HG02870 (cell line): ENCODE data around the gene PDE7B.

Source experiments
- ATAC-seq: cut with Tn5 transposase; IDR thresholded peaks from one replicate; pipeline ENCODE4 v1.9.1; 2021; ENCODE audit warnings: mild to moderate bottlenecking, moderate library complexity; ENCODE audit not compliant: unreplicated experiment

Gene PDE7B

DNA sequence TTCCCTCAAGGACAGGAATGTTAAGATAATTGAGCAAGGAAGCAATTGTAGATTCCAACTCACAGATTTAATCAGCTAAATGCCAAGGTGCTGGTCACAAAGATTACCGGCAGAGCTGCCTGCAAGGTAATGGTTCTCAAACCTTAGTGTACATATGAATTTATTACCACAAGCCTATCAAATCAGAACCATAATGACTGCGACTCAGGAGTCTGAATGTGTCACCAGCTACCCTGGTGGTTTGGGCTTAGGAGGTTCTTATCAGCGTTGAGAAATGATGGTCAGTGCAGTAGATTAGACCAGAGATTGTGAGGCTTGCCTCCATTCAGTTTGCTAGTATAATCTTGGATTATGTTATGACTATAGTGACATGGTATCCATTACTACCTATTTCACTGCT is 319.7 kb downstream of the PDE7B start:
- ATAC-seq, result no peak

DNA sequence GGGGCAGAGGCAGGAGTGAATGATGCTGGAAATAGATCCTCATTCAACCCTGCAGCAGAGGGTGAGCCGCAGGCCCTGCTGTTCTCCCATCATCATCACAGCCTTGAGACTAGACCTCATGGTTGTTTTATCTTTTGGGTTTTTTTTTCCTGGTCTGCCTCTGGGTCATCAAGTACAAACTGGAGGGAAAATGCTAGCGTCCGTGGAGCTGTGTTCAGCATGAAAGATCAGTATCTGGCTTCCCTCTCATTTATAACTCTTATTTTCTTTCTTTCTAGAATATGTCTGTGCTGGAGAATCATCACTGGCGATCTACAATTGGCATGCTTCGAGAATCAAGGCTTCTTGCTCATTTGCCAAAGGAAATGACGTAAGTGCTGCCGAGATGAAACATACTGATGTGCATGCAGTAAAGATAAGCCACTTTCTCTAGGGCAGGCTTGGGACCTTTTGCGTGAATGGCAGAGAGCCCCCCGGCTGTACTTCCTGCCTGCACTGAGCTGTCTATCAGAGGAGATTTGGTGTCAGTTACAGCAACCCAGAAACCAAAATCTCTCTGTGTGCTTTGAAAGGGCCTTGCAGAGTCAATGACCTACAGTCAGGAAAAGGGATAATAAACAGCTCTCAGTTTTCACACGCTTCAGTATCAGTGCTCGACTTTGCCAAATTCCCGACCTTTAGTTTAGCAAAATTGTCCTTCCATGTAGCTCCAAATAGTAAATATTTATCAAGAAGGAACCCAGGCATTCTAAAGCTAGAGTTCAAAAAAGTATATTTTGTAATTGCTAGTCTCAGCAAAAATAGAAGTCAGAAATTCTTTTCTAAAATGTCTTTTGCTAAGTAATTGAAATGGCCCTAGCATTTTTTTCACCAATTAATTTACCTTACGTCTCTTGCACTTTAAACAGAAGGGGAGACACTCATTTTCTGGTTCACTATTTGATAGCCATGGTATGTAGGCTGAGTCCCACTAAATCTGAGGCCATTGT is 322.3 kb downstream of the PDE7B start:
- no peak for ATAC-seq

DNA sequence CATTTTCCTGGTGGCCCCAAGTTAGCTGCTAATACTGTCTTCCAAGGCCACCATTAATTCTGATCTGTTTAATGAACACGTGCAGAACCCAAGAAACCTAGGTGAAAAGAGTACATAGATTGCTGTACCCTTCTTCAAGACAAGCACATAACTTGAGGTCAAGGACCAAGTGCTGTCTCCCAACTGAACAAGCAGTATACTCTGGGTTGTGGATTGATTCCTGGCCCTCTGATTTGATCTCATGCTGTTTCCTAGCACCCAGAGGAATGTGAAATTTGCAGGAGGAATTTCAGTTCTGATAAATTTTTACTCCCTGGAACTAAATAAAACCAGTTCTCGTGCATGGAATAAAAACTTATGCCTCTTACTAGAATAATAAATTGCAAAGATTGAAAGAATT is 323.0 kb downstream of the PDE7B start:
- no peak for ATAC-seq

DNA sequence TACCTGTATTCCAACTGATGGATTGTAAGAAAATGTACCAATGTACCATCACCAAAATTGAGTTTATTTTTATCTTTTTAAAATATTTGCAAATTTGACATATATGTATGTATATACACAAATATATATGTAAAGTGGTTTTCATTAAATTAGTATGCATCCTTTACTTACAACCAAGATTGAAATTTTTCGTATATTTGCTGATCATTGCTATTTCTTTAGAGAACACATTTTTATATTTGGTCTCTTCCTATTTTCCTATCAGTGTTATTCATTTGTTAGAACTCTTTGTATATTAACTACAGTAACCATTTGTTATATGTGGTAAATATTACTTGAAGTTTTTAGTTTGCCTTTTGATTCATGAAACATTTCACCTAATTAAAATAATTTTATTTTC is 324.4 kb downstream of the PDE7B start:
- ATAC-seq, result no peak

DNA sequence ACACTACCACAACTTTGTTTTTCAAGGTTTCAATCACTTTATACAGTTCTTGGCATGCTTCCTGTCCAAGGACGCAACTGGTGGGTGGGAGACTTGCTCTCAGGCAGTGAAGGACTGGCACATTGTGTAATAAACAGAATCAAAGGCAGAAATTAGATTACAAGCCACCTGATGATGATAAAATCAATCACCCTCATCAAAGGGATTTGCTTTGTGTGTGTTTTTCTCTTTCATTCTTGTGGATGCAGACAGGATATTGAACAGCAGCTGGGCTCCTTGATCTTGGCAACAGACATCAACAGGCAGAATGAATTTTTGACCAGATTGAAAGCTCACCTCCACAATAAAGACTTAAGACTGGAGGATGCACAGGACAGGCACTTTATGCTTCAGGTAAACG is 327.2 kb downstream of the PDE7B start:
- ATAC-seq, result no peak

DNA sequence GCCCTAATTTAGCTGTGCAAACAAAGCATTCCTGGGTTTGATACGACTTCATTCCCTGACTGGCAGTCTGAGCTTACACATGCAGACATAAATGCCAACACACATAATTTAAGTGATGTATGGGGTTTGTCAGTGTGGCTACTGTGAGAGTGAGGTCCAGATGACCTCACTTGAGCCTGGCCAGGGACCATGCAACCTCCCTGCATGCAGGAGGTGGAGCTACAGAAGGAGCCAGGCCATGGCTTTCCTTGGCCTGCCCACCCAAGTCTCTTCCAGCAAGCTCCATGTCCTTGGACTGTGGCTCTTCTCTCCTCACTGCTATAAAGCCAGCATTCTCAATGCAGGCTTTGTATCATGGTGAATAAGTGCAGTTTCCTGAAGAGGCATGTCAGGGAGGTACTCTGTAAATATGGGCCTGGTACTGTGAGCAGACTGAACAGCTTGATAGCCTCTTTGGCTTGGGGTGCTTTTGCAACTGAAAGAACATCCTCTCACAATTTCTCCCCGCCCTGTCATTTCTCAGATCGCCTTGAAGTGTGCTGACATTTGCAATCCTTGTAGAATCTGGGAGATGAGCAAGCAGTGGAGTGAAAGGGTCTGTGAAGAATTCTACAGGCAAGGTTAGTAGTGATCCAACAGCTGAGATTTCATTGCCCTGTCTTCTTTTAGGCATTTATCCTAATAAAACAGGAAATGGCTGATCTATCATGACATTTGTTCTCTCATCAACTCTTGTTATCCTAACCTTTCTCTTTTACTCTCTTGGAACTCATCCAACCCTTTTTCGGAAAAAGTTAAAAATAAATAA is 329.4 kb downstream of the PDE7B start:
- ATAC-seq, result no peak

DNA sequence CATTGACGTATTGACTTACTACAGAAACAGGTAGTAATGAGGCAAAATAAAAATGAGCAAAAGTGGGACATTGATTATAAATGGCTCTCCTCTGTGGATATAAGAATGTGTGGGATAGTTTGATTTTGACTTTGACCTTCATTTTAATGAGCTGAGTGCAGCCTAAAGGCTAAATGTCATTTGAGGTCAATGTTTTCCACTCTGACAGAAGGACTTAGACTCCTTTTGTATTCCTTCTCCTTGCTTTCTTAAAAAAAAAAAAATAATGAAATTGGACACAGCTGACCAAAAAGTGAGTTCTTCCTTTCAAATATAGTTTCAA is 330.0 kb downstream of the PDE7B start:
- no peak for ATAC-seq

DNA sequence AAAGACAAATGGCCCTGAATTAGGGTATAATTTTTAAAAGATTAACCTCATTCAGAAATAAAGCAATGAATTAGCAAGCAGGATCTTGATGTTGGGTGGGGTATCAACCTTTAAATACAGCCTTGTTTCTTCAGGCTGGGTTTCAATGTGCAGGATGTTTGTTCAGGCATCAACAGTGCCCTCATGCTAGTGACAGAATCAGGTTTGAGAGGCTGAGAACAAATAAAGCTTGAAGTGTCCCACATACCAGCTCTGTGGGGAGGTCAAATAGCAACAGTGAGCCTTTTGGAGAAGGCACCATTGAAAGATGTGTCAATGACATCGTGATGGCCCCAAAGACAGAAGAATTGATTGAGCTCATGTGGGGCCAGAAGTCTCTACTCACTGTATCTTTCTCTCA is 330.4 kb downstream of the PDE7B start:
- no peak for ATAC-seq

DNA sequence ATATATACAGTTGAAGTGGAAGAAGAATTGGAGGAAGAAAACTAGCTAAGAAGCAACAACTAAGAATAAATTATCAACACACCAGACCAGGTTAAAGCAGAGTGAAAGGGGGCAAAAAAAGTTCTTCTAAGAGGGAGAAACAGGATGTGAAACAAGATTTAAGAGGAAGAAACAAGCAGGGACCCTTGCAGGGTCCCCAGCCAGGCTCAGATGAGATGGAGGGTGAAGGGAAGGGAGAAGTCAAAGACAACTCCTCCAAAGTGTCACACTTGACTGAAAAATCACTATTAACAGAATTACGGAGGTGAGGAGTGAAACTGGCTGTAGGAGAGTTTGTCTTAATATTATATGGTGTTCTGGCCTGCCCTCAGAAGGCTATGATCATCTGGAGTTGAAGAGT is 333.2 kb downstream of the PDE7B start:
- ATAC-seq, result no peak

DNA sequence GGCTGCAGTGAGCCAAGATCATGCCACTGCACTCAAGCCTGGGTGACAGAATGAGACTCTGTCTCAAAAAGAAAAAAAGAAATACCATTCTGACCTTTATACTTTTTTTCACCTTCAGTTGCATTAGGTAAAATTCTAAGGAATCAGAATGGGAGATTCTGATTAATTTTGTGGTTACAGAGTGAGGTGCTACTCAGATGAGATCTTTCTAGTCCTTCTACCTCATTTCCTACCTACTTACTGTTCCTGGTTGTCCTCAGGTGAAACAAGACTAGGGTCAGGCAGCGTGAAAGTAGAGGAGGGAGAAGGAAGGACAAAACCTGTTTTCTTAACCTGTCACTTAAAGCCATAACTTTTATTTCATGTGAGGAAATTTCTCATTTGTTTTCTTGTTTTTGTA is 334.9 kb downstream of the PDE7B start:
- no peak for ATAC-seq

DNA sequence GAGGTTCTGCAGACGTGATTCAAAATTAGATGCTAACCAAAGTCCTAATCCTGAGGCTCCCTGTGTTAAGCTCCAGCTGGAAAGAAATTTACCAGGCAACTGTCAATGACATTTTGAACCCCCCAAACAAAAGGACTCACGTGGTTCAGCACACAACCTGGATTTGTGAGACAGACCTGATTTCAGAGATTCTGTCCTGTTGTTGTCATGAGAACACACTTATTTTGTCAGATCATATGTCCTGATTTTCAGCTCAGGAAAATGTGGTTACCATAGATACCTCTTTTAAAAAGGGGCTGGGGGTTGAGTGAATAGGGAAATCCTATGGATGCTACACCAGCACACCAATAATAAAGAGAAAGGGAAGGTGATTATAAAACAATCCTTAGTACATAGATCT is 337.0 kb downstream of the PDE7B start:
- no peak for ATAC-seq

DNA sequence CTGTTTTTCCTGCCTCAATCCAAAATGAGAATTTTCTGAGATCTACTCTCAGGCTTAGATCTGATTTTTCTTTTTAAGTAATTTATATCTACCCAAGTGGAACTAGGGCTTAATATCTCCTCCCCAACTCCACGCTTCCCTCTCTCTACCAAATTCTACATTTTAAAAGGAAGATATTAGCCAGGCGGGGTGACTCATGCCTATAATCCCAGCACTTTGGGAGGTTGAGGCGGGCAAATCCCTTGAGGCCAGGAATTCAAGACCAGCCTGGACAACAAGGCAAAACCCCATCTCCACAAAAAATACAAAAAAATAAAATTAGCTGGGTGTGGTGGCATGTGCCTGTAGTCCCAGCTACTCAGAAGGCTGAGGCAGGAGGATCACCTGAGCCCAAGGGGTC is 337.6 kb downstream of the PDE7B start:
- no peak for ATAC-seq

DNA sequence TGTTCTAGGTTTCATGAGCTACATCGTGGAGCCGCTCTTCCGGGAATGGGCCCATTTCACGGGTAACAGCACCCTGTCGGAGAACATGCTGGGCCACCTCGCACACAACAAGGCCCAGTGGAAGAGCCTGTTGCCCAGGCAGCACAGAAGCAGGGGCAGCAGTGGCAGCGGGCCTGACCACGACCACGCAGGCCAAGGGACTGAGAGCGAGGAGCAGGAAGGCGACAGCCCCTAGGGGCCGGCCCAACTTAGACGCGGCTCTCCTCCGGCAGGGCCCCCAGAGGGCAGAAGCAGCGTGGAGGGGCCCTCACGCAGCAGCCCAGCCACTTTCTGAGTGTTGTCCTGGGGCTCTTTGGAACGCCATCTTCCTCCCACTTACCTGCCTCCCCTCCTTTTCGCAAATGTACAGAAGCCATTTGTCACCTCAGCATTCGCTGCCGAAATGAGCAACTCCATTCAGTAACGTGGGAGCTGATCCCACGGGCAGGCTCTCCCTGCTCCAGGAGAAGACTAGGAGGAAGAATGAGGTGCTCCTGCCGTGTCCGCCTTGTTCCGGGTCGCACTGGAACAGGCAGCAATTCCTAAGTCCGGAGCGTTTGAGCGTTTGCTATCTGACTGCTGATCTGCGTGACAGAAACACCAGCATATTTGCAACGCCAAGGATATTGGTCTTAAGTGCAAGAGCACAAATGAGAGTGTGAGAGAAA is 340.3 kb downstream of the PDE7B start:
- ATAC-seq, result no peak

DNA sequence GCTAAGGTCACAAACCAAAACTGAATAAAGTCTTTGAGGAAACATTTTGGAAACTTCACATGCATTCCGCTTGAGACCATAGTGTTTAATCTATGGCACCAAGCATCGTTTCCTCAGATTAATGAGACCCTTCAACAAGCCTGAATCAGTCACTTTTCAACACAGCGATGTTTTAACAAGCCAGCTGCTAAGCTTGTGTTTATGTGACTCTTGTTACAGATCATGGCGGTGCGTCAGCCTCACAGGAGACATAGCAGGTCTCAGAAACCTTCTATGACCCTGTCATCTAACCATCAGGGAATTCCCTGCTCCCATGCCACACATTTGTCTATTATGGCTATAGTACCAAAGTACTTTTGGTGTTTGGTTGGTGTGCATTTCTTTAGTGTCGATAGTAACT is 341.4 kb downstream of the PDE7B start:
- ATAC-seq, result no peak

DNA sequence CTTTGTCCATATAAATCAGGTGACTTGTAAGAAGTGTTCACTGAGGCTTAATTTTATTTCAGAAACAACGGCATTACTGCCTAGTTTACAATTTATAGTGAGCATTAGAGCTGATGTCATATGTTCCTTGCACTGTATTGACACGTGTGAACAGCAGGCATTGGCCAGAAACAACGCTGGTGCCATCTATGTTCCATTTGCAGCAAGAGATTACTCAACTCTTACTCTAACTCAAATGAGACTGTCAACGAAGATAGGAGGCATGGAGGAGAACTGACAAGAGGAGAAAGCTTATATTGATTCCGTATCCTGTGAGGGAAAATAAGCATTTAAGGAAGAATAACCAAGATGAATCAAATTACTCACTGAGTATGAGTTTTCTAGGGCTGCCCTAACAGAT is 350.2 kb downstream of the PDE7B start:
- ATAC-seq, result no peak

DNA sequence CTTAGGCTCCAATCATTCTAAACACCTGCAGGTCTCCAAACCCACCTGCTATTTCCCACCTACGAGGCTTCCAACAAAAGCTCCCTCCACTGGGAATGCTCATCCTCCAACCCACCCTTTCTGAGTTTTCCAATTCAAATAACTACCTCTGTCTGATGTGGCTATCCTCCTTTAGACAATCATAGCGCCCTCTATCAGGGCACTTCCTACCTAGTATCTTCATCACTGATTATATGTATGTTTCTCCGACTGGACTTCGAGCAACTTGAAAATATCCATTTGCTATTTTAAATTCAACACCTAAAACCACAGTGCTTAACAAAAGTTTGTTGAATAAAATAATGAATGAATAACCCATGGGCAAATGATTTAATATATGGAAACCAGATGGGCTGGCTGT is 357.3 kb downstream of the PDE7B start:
- no peak for ATAC-seq

DNA sequence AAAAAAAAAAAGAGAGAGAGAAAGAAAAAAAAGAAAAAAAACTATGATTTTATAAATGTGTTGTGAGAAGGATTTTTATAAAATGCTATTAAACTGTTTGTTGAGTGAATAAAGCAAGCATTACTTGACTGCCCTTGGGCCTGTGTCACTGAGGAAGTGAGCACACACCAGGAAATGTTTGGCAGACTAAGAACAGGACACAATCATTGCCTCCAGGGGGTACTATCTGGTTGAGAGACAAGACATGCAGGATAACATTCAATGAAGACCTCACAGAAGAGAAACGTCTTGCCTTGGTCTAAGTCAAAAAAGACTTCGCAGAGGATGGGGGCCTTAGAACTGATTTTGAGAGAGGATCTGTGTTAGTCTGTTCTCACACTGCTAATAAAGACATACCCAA is 358.0 kb downstream of the PDE7B start:
- ATAC-seq, result no peak

DNA sequence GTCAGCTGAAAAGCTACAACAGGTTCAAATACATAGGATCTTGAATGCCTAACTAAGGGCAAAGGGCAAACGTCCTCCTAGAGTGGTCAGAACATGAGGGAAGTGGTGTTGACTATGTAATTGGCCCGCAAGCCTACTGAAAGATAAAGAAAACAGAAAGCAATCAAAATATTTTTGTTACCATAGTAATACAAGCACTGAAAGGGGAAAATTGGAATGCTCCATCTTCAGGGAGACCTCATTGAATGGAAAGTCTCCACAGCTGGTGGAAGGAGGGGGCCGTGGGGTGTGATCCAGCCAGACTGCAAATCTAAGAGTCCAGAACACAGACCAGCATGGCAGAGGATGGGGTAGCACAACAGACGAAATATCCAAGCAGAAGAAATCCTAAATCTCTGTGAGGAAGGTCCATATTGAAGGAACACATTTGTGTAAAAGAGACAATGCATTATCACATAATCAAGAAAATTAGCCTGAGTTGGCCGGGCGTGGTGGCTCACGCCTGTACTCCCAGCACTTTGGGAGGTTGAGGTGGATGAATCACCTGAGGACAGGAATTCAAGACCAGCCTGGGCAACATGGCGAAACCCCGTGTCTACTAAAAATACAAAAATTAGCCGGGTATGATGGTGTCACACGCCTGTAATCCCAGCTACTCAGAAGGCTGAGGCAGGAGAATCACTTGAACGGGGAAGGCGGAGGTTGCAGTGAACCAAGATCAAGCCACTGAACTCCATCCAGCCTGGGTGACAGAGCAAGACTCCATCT is 359.1 kb downstream of the PDE7B start:
- no peak for ATAC-seq

DNA sequence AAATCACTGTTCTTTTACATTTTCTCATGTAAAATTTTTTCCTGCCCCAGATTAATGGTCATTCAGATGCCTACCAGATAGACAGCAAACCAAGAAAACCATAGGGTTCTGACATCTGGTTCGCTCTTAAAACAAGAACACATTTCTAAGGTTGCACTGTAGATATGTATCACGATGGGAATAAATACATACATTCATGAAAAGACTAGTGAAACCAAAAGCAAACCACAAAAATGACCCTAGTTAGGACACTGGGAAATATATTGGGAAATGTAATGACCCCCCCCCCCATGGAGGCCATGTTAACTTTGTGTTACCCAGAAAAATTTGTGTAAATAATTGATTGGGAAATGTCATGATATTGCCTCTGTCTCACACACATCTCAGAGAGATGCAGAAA is 361.1 kb downstream of the PDE7B start:
- no peak for ATAC-seq

DNA sequence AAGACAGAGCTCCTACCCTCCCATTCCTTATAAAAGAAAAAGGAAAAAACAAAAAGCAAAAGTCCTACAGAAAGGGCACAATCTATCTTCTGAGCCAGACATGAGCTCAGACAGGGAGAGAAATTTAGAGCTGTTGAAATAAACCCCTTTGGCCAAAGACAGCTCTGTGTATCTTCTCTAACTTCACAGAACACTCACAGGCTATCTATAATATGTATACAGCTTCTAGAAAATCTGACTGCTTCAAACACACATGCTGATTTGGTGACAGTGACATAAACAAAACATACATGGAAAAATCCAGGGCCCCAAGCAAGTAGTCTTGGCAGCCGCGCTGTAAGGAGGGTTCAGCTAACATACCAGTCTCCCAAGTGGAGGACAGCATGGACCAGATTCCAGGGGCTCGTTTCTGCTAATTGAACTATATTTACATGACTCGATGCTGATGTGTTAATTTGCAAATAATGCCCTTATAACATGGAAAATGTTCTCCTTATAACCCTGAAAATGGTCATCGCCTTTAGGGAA is 361.6 kb downstream of the PDE7B start:
- no peak for ATAC-seq

DNA sequence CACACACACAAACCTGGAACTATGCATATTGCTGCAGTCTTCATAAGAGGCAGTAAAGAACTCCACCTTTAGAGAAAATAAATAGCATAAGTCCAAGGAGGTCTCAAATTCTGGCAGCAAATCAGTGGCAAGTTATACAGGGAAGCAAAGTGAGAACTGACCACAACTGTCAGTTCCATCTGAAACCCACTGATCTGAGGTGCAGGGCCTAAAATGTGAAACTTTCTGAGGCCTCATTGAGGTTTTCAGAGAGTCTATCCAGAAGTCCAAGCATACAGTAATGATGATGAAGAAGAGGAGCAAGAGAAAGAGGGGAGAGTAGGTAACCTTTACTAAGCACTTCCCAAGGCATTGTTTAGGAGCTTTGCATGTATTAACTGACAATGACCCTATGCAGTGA is 362.4 kb downstream of the PDE7B start:
- ATAC-seq, result no peak
